HepG2 (cell line): ENCODE results near the gene PCYT2. TPM values are rescaled to one million over a fixed set of nuclear protein-coding genes. Genes with fewer than 3 reads are reported as not detected.

Source experiments
- DMTF1 ChIP-seq: sonication (generic); formaldehyde crosslinking; IDR thresholded peaks from 2 replicates; pipeline ENCODE4 v1.4.0; 2020; ENCODE audit warnings: mild to moderate bottlenecking, missing genetic modification reagents
- HINFP ChIP-seq: sonication (generic); formaldehyde crosslinking; IDR thresholded peaks from 2 replicates; pipeline ENCODE4 v1.4.0; 2020; ENCODE audit warnings: low read depth, mild to moderate bottlenecking, missing genetic modification reagents
- MXD1 ChIP-seq: sonication (generic); formaldehyde crosslinking; IDR thresholded peaks from 2 replicates; pipeline ENCODE4 v1.4.0; 2020; ENCODE audit warnings: mild to moderate bottlenecking, missing genetic modification reagents
- MXD3 ChIP-seq: IDR thresholded peaks from 2 replicates; pipeline ENCODE4 v1.6.1; 2016; ENCODE audit warnings: mild to moderate bottlenecking, missing biosample characterization, missing genetic modification reagents
- SIN3B ChIP-seq: fragments of 150-350 bp; IDR thresholded peaks from 2 replicates; pipeline ENCODE4 v1.6.1; 2014; ENCODE audit warnings: low read length
- THAP11 ChIP-seq: IDR thresholded peaks from 2 replicates; pipeline ENCODE4 v1.6.1; 2016; ENCODE audit warnings: missing biosample characterization, missing genetic modification reagents
- ZNF747 ChIP-seq: sonication (generic); formaldehyde crosslinking; IDR thresholded peaks from 2 replicates; pipeline ENCODE4 v1.8.1; 2023; ENCODE audit warnings: missing genetic modification reagents, mild to moderate bottlenecking, borderline replicate concordance
- polyA plus RNA-seq, 8 experiments: library from polyadenylated mRNA; depleted of rRNA in 3 of 8; stranded (reverse) in 7 of 8; unstranded in 1 of 8; fragments of >200 nt; fragmentation: Illumina TruSeq in 4 of 8; extraction: Trizol in 4 of 8; gene quantifications; 2 replicates each; pipeline versions ENCODE4 v1.2.1 to v1.2.3, GENCODE V29; 2011 to 2016; ENCODE audit warnings: low read depth in 4 of 8, missing spikeins in 1 of 8, mixed read lengths in 1 of 8; ENCODE audit not compliant: insufficient read depth in 1 of 8
- total RNA-seq, 5 experiments: library from RNA; depleted of rRNA; stranded (reverse); fragments of >200 nt; fragmentation: Illumina TruSeq; extraction: Trizol; gene quantifications; 2 replicates each; pipeline ENCODE4 v1.2.3, GENCODE V29; 2016; ENCODE audit warnings: low read depth in 1 of 5

The PCYT2 gene
- total and polyA plus RNA-seq, 2 of the 13 experiments (the other 11 are each of a cell fraction or from before 2014, with no cell fraction given) = 147 to 297 TPM

GRCh38 chr17:81917565-81918332 is 6.5 kb upstream of the PCYT2 start, which contains the start of gene SIRT7 (continued):
- 0 out of 2 replicates have a peak, but pooled peaks have one; percentile 60 for TF ChIP-seq HINFP (CRISPR knock-in tag)
- no peak for TF ChIP-seq ZNF747 (CRISPR knock-in tag)
- TF ChIP-seq THAP11 = peak; percentile 84
- no peak for TF ChIP-seq DMTF1 (CRISPR knock-in tag)
- TF ChIP-seq SIN3B = 0 out of 2 replicates have a peak, but pooled peaks have one; percentile 20
- peak; percentile 31; the same call in 1 of the 2 replicates for TF ChIP-seq MXD3 (CRISPR knock-in tag)
- peak; percentile 37; the same call in 1 of the 2 replicates for TF ChIP-seq MXD1
